GM12891 (cell line): ENCODE measurements around the gene ARHGEF4.
A peak's percentile ranks its signal among the peaks of the same experiment; 100 is the strongest.

Experiments used
- DNase-seq: peaks from one replicate; pipeline ENCODE4 v3.0.0; 2011; ENCODE audit warnings: low spot score; ENCODE audit not compliant: insufficient read length
- FAIRE-seq: peaks from 2 replicates; lab custom pipeline; 2011; peaks lifted over from hg19 to GRCh38; lab: Jason Lieb, UNC
- PAX5 ChIP-seq: IDR thresholded peaks from 2 replicates; pipeline ENCODE4 v1.6.1; 2011; ENCODE audit warnings: low read length, moderate library complexity, mild to moderate bottlenecking; ENCODE audit not compliant: insufficient read depth, severe bottlenecking
- POLR2A ChIP-seq: IDR thresholded peaks from 2 replicates; pipeline ENCODE4 v1.6.1; 2011; ENCODE audit warnings: low read depth, low read length, control low read depth
- POLR2AphosphoS5 ChIP-seq: IDR thresholded peaks from 2 replicates; pipeline ENCODE4 v1.6.1; 2011; ENCODE audit warnings: low read depth, low read length, control low read depth
- POU2F2 ChIP-seq: IDR thresholded peaks from 2 replicates; pipeline ENCODE4 v1.6.1; 2011; ENCODE audit warnings: low read depth, mild to moderate bottlenecking, control low read depth, low read length, moderate library complexity
- SPI1 ChIP-seq: IDR thresholded peaks from 2 replicates; pipeline ENCODE4 v1.6.1; 2011; ENCODE audit warnings: low read depth, low read length, control low read depth
- TAF1 ChIP-seq: IDR thresholded peaks from 2 replicates; pipeline ENCODE4 v1.6.1; 2011; ENCODE audit warnings: low read depth, low read length, control low read depth

The ARHGEF4 gene

DNA sequence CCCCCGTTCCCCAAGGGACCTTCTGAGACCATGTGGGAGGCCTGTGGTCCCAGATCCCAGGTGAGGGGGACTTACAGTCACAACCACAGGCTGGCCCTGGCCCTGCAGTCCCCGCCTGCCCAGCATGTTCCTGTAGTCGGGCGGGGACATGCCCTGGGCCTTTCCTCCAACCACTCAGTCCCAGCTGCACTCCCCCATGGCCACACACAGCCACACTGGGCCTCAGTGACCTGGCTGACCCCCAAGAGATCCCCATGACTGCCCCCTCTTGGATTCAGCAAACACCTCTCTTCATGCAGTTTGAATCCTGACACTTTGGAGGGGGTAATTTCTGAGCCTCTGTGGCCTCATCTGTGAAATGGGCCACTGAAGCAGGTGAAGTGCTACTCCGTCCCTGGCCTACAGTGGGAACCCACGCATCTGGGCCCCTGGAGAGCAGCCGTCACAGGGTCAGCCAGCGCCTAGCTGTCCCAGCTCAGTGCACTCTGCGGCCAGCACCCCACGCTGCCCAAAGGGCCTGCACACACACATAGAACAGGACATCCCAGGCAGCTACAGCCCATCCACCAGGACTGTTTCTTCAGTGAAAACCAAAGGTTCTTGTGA, 12.7 kb upstream of the ARHGEF4 start:
- DNase-seq, result no peak
- TF ChIP-seq POLR2A (no peak), PAX5 (no peak), POU2F2 (no peak)
- peak; percentile 20 for FAIRE-seq

DNA sequence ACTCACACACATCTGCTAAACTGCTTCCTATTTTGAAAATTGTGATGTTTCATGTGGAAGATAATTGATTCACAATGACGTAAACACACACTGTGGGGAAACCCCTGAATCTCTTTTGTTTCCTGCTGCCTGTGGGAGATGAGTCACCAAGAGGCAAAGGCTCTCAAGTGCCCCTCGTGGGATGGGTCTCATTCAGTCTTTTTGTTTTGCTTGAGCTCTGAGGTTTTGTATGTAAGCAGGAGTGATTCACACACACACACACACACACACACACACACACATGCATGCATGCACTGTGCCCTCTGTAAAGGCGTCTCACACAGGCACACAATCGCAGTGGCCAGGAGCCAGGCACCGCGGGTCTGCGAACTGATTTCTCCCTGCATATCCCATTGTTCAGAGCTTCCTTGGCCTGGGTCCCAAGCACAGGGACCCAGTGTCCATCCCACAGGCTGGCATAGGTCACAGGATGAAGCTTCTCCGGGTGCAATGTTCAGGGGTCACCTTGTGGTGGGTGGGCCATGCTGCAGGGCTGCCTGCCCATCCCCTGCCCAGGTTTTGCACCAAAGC, 12.1 kb upstream of the ARHGEF4 start:
- DNase-seq (peak; percentile 74), FAIRE-seq (peak; percentile 82)
- TF ChIP-seq TAF1, result 0 out of 2 replicates have a peak, but pooled peaks have one; percentile 29
- peak; percentile 79 for TF ChIP-seq POU2F2
- no peak for TF ChIP-seq PAX5
- TF ChIP-seq SPI1, result no peak
- no peak for TF ChIP-seq POLR2A
- no peak for TF ChIP-seq POLR2AphosphoS5

DNA sequence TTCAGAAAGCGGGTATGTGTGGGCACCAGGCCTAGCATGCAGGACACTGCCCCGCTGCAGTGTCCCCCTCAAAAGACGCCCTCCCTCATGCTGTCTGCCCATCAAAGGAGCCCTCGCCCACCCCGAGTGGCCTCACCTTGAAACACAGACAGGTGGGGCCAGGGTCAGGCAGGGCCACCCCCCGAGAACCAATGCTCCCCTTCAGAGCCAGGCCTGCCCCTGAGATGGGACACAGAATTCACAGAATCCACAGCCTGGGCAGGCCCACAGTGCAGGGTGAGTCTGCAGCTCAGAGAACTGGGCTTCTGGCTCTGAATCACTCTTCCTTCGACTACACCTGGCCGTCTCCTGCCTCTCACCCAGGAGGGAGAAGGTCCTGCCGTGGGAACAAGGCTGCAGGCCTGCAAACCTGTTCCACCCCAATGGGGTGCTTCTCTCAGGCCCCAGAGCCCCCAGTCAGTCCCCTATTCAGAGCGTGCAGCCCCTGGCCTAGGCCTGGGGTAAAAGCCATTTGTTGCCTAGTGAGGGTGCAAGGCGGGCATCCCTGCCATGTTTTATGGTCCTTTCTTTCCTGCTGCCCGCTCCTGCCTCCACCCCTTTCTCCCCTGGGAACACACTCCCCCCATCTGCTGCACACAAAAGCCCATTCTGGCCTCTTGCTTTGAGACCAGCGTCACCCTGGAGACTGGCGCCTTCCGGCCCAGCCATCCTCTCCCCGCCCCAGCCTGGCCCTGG, 11.3 kb upstream of the ARHGEF4 start:
- TF ChIP-seq POU2F2 (no peak), SPI1 (no peak), PAX5 (no peak), TAF1 (no peak), POLR2AphosphoS5 (no peak), POLR2A (no peak)
- FAIRE-seq (no peak), DNase-seq (no peak)

DNA sequence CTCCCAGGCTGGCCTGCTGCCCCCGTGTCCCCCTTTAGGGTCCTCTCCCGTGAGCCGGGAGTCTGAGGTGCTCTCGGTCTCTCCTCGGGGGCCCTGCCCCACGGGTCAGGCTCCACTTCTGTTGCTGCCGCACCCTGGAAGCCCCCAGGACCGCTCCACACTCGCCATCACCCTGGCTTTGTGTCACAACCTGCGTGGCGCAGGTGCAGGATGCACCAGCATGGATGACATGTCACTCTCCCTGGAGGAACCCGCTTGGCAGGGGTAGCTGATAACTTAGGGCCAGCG, 10.8 kb upstream of the ARHGEF4 start:
- TF ChIP-seq POU2F2 (no peak), SPI1 (no peak), POLR2AphosphoS5 (no peak), POLR2A (no peak), PAX5 (no peak), TAF1 (no peak)
- FAIRE-seq (no peak), DNase-seq (no peak)

DNA sequence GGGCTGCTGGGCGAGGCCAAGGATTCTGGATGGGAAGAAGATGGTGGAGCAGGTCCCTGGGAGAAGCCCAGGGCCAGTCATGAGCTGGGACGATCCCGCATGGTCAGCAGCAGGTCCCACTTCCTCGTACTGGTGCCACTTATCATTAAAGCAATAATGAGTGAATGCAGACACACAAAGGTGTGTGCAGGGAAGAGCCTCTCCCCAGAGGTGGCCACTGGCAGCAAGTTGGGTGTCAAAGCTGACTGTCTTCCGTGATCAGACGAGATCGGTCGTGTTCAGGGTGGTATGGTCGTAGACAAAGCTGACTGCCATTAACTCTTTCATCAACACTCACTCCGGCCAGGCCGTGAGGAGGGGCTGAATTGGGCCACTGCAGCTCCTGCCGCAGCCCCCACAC, 10.3 kb upstream of the ARHGEF4 start:
- TF ChIP-seq TAF1 (no peak), POLR2AphosphoS5 (no peak), POLR2A (no peak), SPI1 (no peak), PAX5 (no peak), POU2F2 (no peak)
- DNase-seq, result no peak
- no peak for FAIRE-seq

DNA sequence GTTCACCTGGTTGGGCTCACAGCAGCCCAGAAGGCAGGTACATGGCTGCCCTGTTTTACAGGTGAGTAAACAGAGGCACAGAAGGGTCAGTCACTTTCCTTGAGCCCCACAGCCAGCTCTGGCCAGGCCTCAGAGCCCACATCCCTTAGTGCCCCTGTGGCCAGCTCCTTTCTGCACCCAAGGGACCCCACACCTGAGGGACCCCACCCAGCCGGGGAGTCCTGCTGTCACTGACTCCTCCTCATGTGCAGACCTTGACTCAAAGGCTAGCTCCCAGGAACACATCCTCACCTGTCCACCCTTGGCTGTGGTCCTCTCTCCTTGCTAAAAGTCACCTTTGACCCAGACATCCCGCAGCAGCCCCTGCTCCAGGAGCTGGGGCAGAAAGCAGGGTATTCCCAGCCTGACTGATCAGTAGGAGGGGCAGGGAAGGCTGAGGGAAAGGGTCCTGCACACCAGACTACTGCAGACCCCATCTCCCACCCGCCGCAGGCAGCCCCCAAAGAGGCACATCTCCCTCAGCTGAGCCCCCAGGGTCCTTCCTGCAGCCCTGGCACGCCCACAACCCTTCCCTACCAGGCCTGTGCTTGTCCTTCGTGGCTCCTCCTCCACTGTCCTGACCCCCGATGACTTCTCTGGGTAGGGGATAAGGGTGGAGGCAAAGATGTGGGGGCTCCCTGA, 9.8 kb upstream of the ARHGEF4 start:
- FAIRE-seq, result no peak

DNA sequence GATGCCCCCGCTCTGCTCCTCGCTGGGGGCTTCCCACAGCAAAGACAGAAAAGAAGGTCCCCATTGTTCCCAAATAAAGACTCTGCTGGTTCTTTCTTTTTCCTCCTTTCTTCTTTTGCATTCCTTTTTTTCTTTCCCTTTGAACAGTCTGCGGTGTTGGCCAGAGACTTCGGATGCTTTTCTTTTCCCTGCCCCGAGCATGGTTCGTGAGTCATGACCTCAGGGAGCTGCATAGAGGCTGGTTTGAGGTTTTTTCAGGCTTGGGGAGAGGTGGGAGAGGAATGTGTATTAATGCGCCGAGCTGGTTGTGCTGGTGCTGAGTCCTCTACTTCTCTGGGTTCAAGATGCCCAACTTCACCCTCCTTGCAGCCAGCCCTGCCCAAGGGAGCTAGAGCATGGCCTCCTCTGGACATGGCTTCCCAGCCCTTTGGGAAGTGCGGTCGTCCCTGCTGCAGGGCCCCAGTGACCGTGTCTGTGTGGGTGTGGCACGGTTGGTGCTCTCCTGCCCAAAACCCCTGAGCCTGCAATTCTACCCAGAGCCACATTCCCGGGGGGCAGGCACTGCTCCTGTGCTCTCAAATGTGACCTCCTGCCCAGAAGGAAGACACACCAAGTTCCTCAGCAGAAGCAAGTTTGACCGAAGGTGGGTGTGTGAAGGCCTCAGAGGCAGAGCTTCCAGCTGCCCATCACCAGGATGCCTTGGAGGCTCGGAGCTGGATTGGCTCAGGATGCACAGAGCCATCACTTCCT, 9.0 kb upstream of the ARHGEF4 start:
- TF ChIP-seq POU2F2, result no peak
- TF ChIP-seq POLR2A, result no peak
- TF ChIP-seq POLR2AphosphoS5, result no peak
- no peak for TF ChIP-seq SPI1
- no peak for TF ChIP-seq TAF1
- TF ChIP-seq PAX5, result no peak
- DNase-seq (no peak), FAIRE-seq (no peak)

More for the DNA sequence above, 9.8 kb upstream of the ARHGEF4 start:
- TF ChIP-seq SPI1 (no peak), PAX5 (no peak), POLR2A (no peak), TAF1 (no peak), POLR2AphosphoS5 (no peak), POU2F2 (no peak)
- no peak for DNase-seq

DNA sequence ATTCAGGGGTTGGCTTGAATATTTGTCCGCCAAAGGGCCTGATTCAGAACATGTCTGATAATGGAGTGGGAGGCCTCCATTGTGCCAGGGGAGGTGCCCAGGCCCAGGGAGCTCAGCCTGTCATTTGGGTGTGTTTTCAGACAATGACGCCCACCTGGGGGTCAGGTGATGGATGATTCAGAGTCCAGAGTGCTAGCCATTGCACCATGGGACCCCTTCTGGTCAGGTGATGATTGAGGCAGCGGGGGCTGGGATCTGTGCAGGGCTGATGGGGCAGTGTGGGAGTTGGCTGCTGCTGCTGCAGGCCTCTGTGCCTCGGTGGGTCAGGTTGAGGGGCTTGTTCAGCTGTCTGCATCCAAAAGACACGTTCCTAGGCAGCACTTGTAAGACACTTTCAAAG, 8.3 kb upstream of the ARHGEF4 start:
- FAIRE-seq, result no peak
- no peak for TF ChIP-seq PAX5
- no peak for TF ChIP-seq POU2F2
- TF ChIP-seq POLR2A, result no peak
- no peak for TF ChIP-seq SPI1
- no peak for TF ChIP-seq POLR2AphosphoS5
- no peak for TF ChIP-seq TAF1
- DNase-seq, result no peak

DNA sequence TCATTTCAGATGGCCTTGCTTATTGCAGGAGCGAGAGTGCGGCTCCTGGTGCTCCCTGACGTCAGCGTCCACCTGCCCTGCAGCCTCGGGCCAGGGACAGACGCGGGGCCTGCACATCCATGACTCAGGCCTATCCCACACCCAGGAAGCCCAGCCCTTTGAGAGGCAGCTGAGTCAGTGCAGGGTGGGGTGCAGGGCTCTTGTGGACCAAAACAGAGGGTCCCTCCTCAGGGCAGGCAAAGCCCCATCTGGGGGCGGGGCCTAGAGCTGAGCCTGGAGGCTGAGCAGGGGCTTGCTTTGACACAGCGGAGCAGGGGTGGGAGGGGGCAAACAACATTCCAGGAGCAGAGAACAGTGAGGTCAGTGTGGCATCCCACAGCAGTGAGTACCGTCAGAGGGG, 7.7 kb upstream of the ARHGEF4 start:
- FAIRE-seq, result no peak
- TF ChIP-seq TAF1 (no peak), PAX5 (no peak), POLR2A (no peak), POLR2AphosphoS5 (no peak), POU2F2 (no peak), SPI1 (no peak)
- no peak for DNase-seq

DNA sequence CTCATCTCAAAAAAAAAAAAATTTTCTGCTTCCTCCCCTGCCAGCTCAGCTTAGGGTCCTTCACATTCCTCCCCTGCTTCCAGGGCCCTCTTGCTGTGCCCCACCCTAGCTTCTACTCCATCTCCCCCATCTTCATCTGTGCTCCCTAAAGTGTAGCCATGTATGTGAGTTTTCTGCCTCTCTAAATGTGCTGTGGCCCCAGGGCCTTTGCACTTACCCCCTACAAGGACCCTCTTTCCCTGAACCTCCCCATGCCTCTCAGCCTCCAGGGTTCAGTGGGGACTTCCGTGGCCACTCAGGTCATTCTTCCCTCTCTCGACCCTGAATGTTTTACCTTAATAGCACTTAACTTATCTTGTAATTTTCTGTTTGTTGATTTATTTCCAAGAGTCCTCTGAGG, 6.2 kb upstream of the ARHGEF4 start:
- TF ChIP-seq PAX5, result no peak
- TF ChIP-seq TAF1, result no peak
- TF ChIP-seq SPI1, result no peak
- no peak for TF ChIP-seq POLR2AphosphoS5
- TF ChIP-seq POLR2A, result no peak
- DNase-seq (no peak), FAIRE-seq (no peak)
